Activated T-cell treated with anti-CD3 and anti-CD28 coated beads for 24 hours (primary cell): Measurements from ENCODE around the gene CTSW.

ENCODE experiments used
- DNase-seq: peaks from one replicate; pipeline ENCODE4 v3.0.0-alpha.2; 2020; ENCODE audit warnings: low read depth

Gene CTSW

DNA sequence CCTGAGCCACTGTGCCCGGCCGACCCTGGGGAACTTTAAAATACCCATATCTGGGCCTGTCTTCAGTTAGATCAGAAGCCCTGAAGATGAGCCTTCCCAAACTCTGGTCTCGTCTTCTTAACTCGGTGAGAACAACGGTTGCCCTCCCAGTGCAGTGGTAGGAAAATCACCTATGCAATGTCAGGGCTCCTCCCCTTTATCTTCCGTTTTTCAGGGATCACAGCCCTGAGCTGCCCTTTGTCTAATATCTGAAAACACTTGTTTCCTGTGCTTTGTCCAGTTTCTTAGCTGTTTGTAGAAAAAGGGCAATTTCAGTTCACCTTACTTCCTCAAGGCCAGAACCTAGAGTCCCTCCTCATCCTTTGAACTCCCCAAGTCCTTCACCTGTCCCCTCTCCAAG is 49.0 kb downstream of the CTSW start:
- no peak for DNase-seq

DNA sequence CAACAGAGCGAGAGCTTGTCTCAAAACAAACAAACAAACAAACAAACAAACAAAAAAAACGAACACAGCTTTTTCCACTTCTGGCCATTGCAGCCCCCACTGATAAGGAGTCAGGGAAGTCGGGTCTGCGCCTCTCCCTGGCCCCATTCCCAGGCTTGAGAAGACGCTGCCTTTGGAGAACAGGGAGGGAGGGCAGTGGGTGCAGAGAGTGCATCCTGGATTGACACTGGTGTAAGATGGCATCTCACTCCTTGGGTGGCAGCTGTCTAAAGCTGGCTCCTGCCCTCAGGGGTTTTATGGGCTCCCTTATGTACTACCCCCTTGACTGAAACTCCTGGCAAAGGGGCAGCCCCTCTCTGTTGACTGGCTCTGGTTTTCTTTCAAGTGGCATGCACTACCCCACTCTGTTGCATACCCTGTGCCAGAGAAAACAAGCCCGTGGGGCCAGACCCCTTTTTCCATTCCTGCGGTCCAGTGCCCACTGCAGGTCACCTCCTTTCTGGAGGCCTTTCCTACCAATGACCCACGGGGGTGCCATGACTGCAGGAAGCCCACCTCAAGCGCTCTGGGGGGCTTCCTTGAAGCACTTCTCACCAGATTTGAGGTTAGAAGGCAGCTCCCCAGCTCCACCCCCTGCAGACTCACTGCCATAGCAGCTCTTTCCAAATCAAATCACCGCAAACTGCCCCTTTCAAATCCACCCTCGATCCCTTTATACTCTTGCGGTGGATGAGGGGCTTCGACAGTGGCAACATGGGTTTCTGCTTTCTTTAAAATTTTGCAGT is 52.3 kb downstream of the CTSW start:
- DNase-seq, result no peak

DNA sequence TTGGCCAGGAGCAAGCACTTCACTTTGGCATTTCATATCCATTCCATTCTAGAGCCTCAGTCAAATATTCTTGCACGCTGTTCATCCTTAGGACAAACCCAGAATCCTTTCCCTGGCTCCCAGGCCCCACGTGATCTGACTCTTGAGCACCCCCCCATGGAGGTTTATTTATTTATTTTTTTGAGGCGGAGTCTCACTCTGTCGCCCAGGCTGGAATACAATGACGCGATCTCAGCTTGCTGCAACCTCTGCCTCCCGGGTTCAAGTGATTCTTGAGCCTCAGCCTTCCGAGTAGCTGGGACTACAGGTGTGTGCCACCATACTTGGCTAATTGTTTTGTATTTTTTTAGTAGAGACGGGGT is 52.9 kb downstream of the CTSW start:
- no peak for DNase-seq
